DOHH2 (cell line): ENCODE measurements around the gene ITPR2.

ENCODE experiments used
- H3F3A ChIP-seq: fragments of 200-600 bp; sonication (generic), shearing (Covaris generic); 2 replicates; pipeline ENCODE4 v1.6.0; 2016; ENCODE audit warnings: antibody characterized with exemption, mild to moderate bottlenecking; ENCODE audit not compliant: control insufficient read depth, insufficient read depth
- H3K27ac ChIP-seq: fragments of 200-600 bp; sonication (generic); 2 replicates; pipeline ENCODE4 v1.5.1; 2014; ENCODE audit warnings: low read depth, mild to moderate bottlenecking, low read length, moderate library complexity
- H3K27me3 ChIP-seq: fragments of 200-600 bp; sonication (generic); 2 replicates; pipeline ENCODE4 v1.6.1; 2014; ENCODE audit warnings: mild to moderate bottlenecking, low read length, mixed read lengths; ENCODE audit not compliant: control insufficient read depth
- H3K36me3 ChIP-seq: fragments of 200-600 bp; sonication (generic); 2 replicates; pipeline ENCODE4 v1.6.1; 2014; ENCODE audit warnings: mild to moderate bottlenecking, low read length, moderate library complexity, mixed read lengths; ENCODE audit not compliant: control insufficient read depth
- H3K4me1 ChIP-seq: fragments of 200-600 bp; sonication (generic); 2 replicates; pipeline ENCODE4 v1.6.1; 2014; ENCODE audit warnings: mild to moderate bottlenecking, low read length, mixed read lengths; ENCODE audit not compliant: control insufficient read depth
- H3K4me2 ChIP-seq: fragments of 200-600 bp; sonication (generic); 2 replicates; pipeline ENCODE4 v1.6.0; 2014; ENCODE audit warnings: mild to moderate bottlenecking, low read length, moderate library complexity
- H3K4me3 ChIP-seq: fragments of 200-600 bp; sonication (generic); 2 replicates; pipeline ENCODE4 v1.5.1; 2014; ENCODE audit warnings: mild to moderate bottlenecking, low read length, mixed read lengths
- H3K79me2 ChIP-seq: fragments of 200-600 bp; sonication (generic); 2 replicates; pipeline ENCODE4 v1.6.1; 2014; ENCODE audit warnings: mild to moderate bottlenecking, low read length, mixed read lengths; ENCODE audit not compliant: control insufficient read depth
- H3K9me2 ChIP-seq: fragments of 200-600 bp; sonication (generic); replicated peaks from 2 replicates; pipeline ENCODE4 v1.6.1; 2014; ENCODE audit warnings: mild to moderate bottlenecking, low read length, mixed read lengths; ENCODE audit not compliant: control insufficient read depth
- H3K9me3 ChIP-seq: fragments of 200-600 bp; sonication (generic); 2 replicates; pipeline ENCODE4 v1.6.1; 2014; ENCODE audit warnings: antibody characterized with exemption, low read length, mixed read lengths; ENCODE audit not compliant: control insufficient read depth, insufficient read depth
- H4K20me1 ChIP-seq: fragments of 200-600 bp; sonication (generic); 2 replicates; pipeline ENCODE4 v1.6.0; 2014; ENCODE audit warnings: low read depth, mild to moderate bottlenecking, antibody characterized with exemption, low read length, moderate library complexity; ENCODE audit not compliant: control insufficient read depth, insufficient read depth
- CTCF ChIP-seq: fragments of 200-600 bp; sonication (generic); IDR thresholded peaks from one replicate; pipeline ENCODE4 v1.5.1; 2014; ENCODE audit warnings: antibody characterized with exemption, mild to moderate bottlenecking, low read depth, low read length; ENCODE audit not compliant: poor library complexity, severe bottlenecking
- EZH2phosphoT487 ChIP-seq: fragments of 200-600 bp; sonication (generic); IDR thresholded peaks from 2 replicates; pipeline ENCODE4 v1.6.1; 2017; ENCODE audit warnings: borderline replicate concordance, mild to moderate bottlenecking, antibody characterized with exemption, low read length, moderate library complexity, mixed read lengths

ITPR2 gene

DNA sequence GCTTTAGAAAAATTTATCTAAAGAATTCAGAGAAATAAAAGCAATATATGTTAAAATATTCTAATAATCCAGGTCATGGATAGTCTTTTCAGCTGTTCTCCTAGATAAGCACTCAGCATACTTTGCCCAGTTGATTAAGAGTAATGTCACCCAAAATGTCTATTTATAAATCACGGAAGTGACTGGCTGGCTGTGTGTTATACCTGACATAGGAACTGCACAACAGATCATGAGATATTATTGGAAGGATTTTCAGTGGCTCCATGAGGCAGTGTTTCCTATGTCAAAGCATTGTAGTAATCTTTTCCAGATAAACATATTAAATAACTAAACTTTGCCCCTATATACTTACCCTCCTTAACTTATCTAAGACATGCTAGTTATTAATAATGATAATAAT lies 128.8 kb downstream of the ITPR2 start:
- Histone ChIP-seq H3K36me3 (peaks cover 7% of the 10 kb centered on the region), H3K79me2 (peaks cover 8% of the 10 kb centered on the region), H3K9me3 (no peaks in the 10 kb centered on the region), H3K4me3 (no peak overlapping the region), H3K9me2 (no peaks in the 10 kb centered on the region), H3F3A (peaks cover 20% of the 10 kb centered on the region), H3K4me1 (peaks cover 32% of the 10 kb centered on the region), H3K27me3 (no peaks in the 10 kb centered on the region), H3K4me2 (peak overlapping the region; percentile 30), H4K20me1 (no peaks in the 10 kb centered on the region), H3K27ac (peak overlapping the region; percentile 28; the same call in 1 of the 2 replicates)
- TF ChIP-seq CTCF (no peak), EZH2phosphoT487 (no peak)

GRCh38 chr12:26702741-26703140 lies 130.3 kb downstream of the ITPR2 start:
- peaks cover 20% of the 10 kb centered on the region for H3F3A ChIP-seq
- peaks cover 8% of the 10 kb centered on the region for H3K79me2 ChIP-seq
- peaks cover 8% of the 10 kb centered on the region; the same call in 1 of the 2 replicates for H3K36me3 ChIP-seq
- H3K27me3 ChIP-seq: no peaks in the 10 kb centered on the region
- no peak overlapping the region for H3K4me3 ChIP-seq
- TF ChIP-seq EZH2phosphoT487 (no peak), CTCF (no peak)
- H3K4me2 ChIP-seq: no peak overlapping the region
- peaks cover 32% of the 10 kb centered on the region for H3K4me1 ChIP-seq
- no peaks in the 10 kb centered on the region for H3K9me3 ChIP-seq
- H3K27ac ChIP-seq: no peak overlapping the region
- H4K20me1 ChIP-seq: no peaks in the 10 kb centered on the region
- no peaks in the 10 kb centered on the region for H3K9me2 ChIP-seq

DNA sequence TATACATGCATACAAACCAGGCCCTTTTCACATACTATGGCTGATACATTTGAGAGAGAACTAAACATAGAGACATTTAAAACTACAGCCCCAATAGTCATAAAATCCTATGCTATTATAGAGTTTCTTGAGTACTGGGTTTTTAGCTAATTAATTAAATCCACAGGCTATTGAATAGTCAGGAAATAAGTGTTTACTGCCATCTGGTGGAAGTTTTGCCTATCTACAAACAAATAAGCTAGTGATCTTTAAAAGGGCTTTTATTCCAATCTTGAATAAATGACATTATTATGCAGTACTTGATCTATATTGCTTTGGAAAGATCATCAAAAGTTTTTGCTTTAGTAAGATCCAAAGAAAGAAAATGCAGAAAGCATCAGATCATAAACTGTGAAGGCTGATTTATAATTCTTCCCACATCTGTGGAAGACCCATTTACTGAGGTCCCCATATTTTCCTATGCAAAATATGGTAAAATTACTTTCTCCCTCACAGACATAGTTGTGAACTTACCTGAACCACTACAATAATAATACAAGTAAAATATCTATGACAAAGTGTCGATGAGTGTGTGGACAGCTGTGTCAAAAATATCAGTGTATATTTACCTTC lies 131.3 kb downstream of the ITPR2 start:
- no peaks in the 10 kb centered on the region for H3K9me2 ChIP-seq
- H3K27ac ChIP-seq: no peak overlapping the region
- peaks cover 32% of the 10 kb centered on the region for H3K4me1 ChIP-seq
- no peaks in the 10 kb centered on the region for H3K9me3 ChIP-seq
- H3K4me2 ChIP-seq: no peak overlapping the region
- TF ChIP-seq EZH2phosphoT487: no peak
- peak; percentile 59 for TF ChIP-seq CTCF
- H4K20me1 ChIP-seq: no peaks in the 10 kb centered on the region
- no peak overlapping the region for H3K4me3 ChIP-seq
- peaks cover 11% of the 10 kb centered on the region for H3K36me3 ChIP-seq
- H3K27me3 ChIP-seq: no peaks in the 10 kb centered on the region
- H3F3A ChIP-seq: peaks cover 20% of the 10 kb centered on the region
- peaks cover 8% of the 10 kb centered on the region for H3K79me2 ChIP-seq
